Lung (tissue), 12 donors: ENCODE results near the gene KNOP1. TPM values are rescaled to one million over a fixed set of nuclear protein-coding genes. Genes with fewer than 3 reads are reported as not detected.

Source experiments
- ATAC-seq: fragments of 200-7000 bp; cut with Tn5 transposase; one replicate; pipeline ENCODE4 v1.9.1; 2020; ENCODE audit warnings: moderate number of reproducible peaks; ENCODE audit not compliant: insufficient read depth, low FRiP score
- DNase-seq, 3 donors: peaks; one replicate each; pipeline ENCODE4 v3.0.0-alpha.2; 2013 to 2017
- H3K27ac ChIP-seq, 2 donors: one replicate each; pipeline ENCODE4 v1.5.1; 2013; ENCODE audit warnings: mild to moderate bottlenecking in 2 of 2, moderate library complexity in 2 of 2, control low read depth in 1 of 2, inconsistent platforms in 1 of 2, low read depth in 1 of 2, low read length in 1 of 2
- H3K27me3 ChIP-seq, 3 donors: one replicate each; pipeline ENCODE4 v1.5.1; 2013; ENCODE audit warnings: low read length in 2 of 3; ENCODE audit not compliant: control insufficient read depth in 3 of 3, insufficient read depth in 3 of 3
- H3K36me3 ChIP-seq, 4 donors: one replicate each; pipeline ENCODE4 v1.5.1; 2013; ENCODE audit warnings: low read length in 4 of 4, mild to moderate bottlenecking in 1 of 4, moderate library complexity in 1 of 4; ENCODE audit not compliant: control insufficient read depth in 4 of 4, insufficient read depth in 4 of 4
- H3K4me1 ChIP-seq, 5 donors: one replicate each; pipeline ENCODE4 v1.5.1; 2013; ENCODE audit warnings: low read length in 5 of 5, mild to moderate bottlenecking in 2 of 5, moderate library complexity in 1 of 5; ENCODE audit not compliant: control insufficient read depth in 5 of 5, insufficient read depth in 5 of 5
- H3K4me3 ChIP-seq: one replicate; pipeline ENCODE4 v1.5.1; 2013; ENCODE audit warnings: mild to moderate bottlenecking, control low read depth, moderate library complexity
- H3K9ac ChIP-seq, 2 donors: one replicate each; pipeline ENCODE4 v1.5.1; 2013; ENCODE audit warnings: low read length in 2 of 2, control low read depth in 1 of 2; ENCODE audit not compliant: insufficient read depth in 1 of 2
- H3K9me3 ChIP-seq, 4 donors: one replicate each; pipeline ENCODE4 v1.5.1; 2013; ENCODE audit warnings: low read length in 3 of 4, mild to moderate bottlenecking in 1 of 4, moderate library complexity in 1 of 4; ENCODE audit not compliant: control insufficient read depth in 4 of 4, insufficient read depth in 3 of 4
- CTCF ChIP-seq: IDR thresholded peaks from 2 replicates; pipeline ENCODE4 v1.5.1; 2012; ENCODE audit warnings: mild to moderate bottlenecking; ENCODE audit errors: control extremely low read depth, extremely low read depth
- WGBS, 2 donors: extraction: QIAGEN DNeasy Blood & Tissue Kit; methylation state at CpG; one replicate each; pipeline ENCODE4 v1.1.7; 2013; 5-methylcytosine and 5-hydroxymethylcytosine counted together
- polyA plus RNA-seq, 2 donors: library from polyadenylated mRNA; stranded (reverse); fragments of 200-250 nt; gene quantifications; one replicate each; pipeline ENCODE4 v1.2.1, GENCODE V29; 2013
- total RNA-seq, 2 donors: library from RNA; depleted of rRNA in 1 of 2; stranded (reverse); fragments of >200 nt in 1 of 2; gene quantifications; one replicate each; pipeline ENCODE4 v1.2.1, GENCODE V29; 2014 to 2021
- donor health status: control.
- donor health status: control.
- donor health status: Bipolar disorder and iron deficiency.
- donor health status: healthy.
- donor health status: DM: yes; HTN: yes; CAD: no.

KNOP1 gene
- total and polyA plus RNA-seq, 4 donors, result 11.7 to 14.7 (median 13.5) TPM

GRCh38 chr16:19754644-19755036 lies 36.6 kb upstream of the KNOP1 start:
- ATAC-seq (no peak), DNase-seq (no peak)
- H3K4me1 ChIP-seq, result peaks cover 0 to 31% (median 7%) of the 10 kb centered on the region in 5 donors
- no peaks in the 10 kb centered on the region for H3K9me3 ChIP-seq
- H3K27ac ChIP-seq, result no peak overlapping the region
- no peak for TF ChIP-seq CTCF
- WGBS, 2 donors, result 72 to 80% methylated on average over 1 of the region's 1 CpG
- H3K9ac ChIP-seq, result no peak overlapping the region
- no peaks in the 10 kb centered on the region for H3K27me3 ChIP-seq
- no peak overlapping the region for H3K4me3 ChIP-seq
- peaks cover 0 to 3% (median 0%) of the 10 kb centered on the region in 4 donors for H3K36me3 ChIP-seq

- peak overlapping the region in 1 of 2 donors; percentile 80 for H3K27ac ChIP-seq
- H3K9me3 ChIP-seq, result no peaks in the 10 kb centered on the region
- no peaks in the 10 kb centered on the region for H3K27me3 ChIP-seq
- WGBS, 2 donors, result 77 to 84% methylated on average over 12 of the region's 12 CpGs
- H3K36me3 ChIP-seq, result peaks cover 0 to 3% (median 0%) of the 10 kb centered on the region in 4 donors
- ATAC-seq, result no peak
- TF ChIP-seq CTCF, result no peak
- no peak overlapping the region for H3K9ac ChIP-seq
- no peak for DNase-seq
- peaks cover 0 to 37% (median 12%) of the 10 kb centered on the region in 5 donors for H3K4me1 ChIP-seq
- no peak overlapping the region for H3K4me3 ChIP-seq
Observed at GRCh38 chr16:19753815-19754643, 36.0 kb upstream of the KNOP1 start.

GRCh38 chr16:19751478-19752385 lies 33.7 kb upstream of the KNOP1 start:
- no peak for TF ChIP-seq CTCF
- H3K9me3 ChIP-seq, result no peaks in the 10 kb centered on the region
- no peak overlapping the region for H3K27ac ChIP-seq
- no peak for ATAC-seq
- H3K9ac ChIP-seq, result peak overlapping the region in 1 of 2 donors; percentile 20
- 84 to 89% methylated on average over 6 of the region's 6 CpGs for WGBS, 2 donors
- no peaks in the 10 kb centered on the region for H3K27me3 ChIP-seq
- DNase-seq, result no peak
- peaks cover 0 to 3% (median 0%) of the 10 kb centered on the region in 4 donors for H3K36me3 ChIP-seq
- no peak overlapping the region for H3K4me3 ChIP-seq
- peaks cover 0 to 32% (median 12%) of the 10 kb centered on the region in 5 donors for H3K4me1 ChIP-seq
